Endothelial cell (in vitro differentiated cells): ENCODE data around the gene TEX13B. TPM values are rescaled to one million over a fixed set of nuclear protein-coding genes. Genes with fewer than 3 reads are reported as not detected.
A peak's percentile ranks its signal among the peaks of the same experiment; 100 is the strongest.

Experiments
- DNase-seq: peaks from one replicate; pipeline ENCODE4 v3.0.0; 2021; ENCODE audit warnings: low spot score
- H3K27ac Mint-ChIP-seq: one replicate; pipeline ENCODE4 v1.8.0; 2021; ENCODE audit warnings: mixed read lengths, inconsistent platforms; ENCODE audit not compliant: unreplicated experiment
- H3K27me3 Mint-ChIP-seq: one replicate; pipeline ENCODE4 v1.8.0; 2021; ENCODE audit warnings: mild to moderate bottlenecking, moderate library complexity, mixed read lengths, inconsistent platforms; ENCODE audit not compliant: unreplicated experiment
- H3K36me3 Mint-ChIP-seq: one replicate; pipeline ENCODE4 v1.8.0; 2021; ENCODE audit warnings: mild to moderate bottlenecking, low read depth, mixed read lengths, inconsistent platforms; ENCODE audit not compliant: unreplicated experiment
- H3K4me1 Mint-ChIP-seq: one replicate; pipeline ENCODE4 v1.8.0; 2021; ENCODE audit warnings: mild to moderate bottlenecking, mixed read lengths, inconsistent platforms; ENCODE audit not compliant: unreplicated experiment
- H3K4me3 Mint-ChIP-seq: one replicate; pipeline ENCODE4 v1.8.0; 2021; ENCODE audit warnings: mild to moderate bottlenecking, mixed read lengths, inconsistent platforms; ENCODE audit not compliant: unreplicated experiment
- H3K9me3 Mint-ChIP-seq: one replicate; pipeline ENCODE4 v1.8.0; 2021; ENCODE audit warnings: mixed read lengths, inconsistent platforms; ENCODE audit not compliant: unreplicated experiment
- CTCF ChIP-seq: fragments of 200-600 bp; sonication (generic); IDR thresholded peaks from one replicate; pipeline ENCODE4 v1.5.0; 2021; ENCODE audit warnings: antibody characterized with exemption; ENCODE audit not compliant: unreplicated experiment
- total RNA-seq: library from RNA; stranded (reverse); fragmentation: NEBNext Ultra II Directional; extraction: Animal tissue kit (Norgen Biotek cat#: 25700); gene quantifications from one replicate; pipeline ENCODE4 v1.2.1, GENCODE V29; 2021; ENCODE audit not compliant: unreplicated experiment

Gene TEX13B
- total RNA-seq, 1 donor from 2014 or later, result not detected

- Mint-ChIP-seq H3K36me3 (no peaks in the 10 kb centered on the region), H3K4me3 (peak overlapping the region; percentile 65), H3K27ac (no peak overlapping the region), H3K4me1 (no peaks in the 10 kb centered on the region), H3K27me3 (peaks cover 2% of the 10 kb centered on the region), H3K9me3 (no peaks in the 10 kb centered on the region)
- no peak for DNase-seq
- no peak for TF ChIP-seq CTCF
Observed at GRCh38 chrX:107936434-107936730, 45.8 kb downstream of the TEX13B start.

DNA sequence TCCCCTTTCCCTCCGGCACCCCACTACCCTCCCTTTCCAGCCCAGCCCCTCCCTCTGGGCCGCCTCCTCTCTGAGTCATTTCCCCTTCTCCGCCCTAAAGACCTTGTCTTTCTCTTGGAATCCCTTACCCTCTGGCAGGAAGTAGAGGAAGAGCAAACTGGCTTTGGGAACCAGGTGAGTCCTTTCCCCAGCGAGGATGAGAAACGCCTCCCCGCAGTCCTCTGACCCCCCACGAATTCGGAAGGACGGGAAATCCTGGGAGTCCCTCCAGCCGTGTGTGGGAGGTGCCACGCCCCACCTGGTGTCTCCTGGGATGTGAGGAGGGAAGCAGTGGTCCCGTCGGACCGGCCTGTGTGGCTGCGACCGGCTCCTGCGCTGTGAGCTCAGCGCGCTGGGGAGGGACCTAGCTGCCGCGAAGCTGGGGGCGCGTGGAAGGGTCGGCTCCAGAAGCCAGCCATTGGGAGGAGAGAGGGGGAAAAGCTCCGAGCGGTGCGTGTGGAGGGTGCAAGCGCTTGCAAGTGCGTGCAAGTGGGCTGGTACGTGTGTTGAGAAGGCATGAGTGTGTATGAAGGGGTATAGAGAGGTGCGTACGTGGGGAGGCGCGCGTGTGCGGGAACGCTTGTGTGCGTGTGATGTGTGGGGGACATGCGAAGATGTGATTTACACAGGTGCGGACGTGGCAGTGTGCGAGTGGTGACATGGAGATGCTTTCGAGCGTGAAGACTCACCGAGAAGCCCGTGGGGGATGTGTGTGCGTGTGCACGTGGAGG lies 46.3 kb downstream of the TEX13B start:
- H3K9me3 Mint-ChIP-seq, result no peaks in the 10 kb centered on the region
- no peak overlapping the region for H3K27ac Mint-ChIP-seq
- no peaks in the 10 kb centered on the region for H3K36me3 Mint-ChIP-seq
- no peak for TF ChIP-seq CTCF
- no peak for DNase-seq
- H3K4me3 Mint-ChIP-seq, result peak overlapping the region; percentile 65
- H3K4me1 Mint-ChIP-seq, result no peaks in the 10 kb centered on the region
- H3K27me3 Mint-ChIP-seq, result peaks cover 2% of the 10 kb centered on the region

DNA sequence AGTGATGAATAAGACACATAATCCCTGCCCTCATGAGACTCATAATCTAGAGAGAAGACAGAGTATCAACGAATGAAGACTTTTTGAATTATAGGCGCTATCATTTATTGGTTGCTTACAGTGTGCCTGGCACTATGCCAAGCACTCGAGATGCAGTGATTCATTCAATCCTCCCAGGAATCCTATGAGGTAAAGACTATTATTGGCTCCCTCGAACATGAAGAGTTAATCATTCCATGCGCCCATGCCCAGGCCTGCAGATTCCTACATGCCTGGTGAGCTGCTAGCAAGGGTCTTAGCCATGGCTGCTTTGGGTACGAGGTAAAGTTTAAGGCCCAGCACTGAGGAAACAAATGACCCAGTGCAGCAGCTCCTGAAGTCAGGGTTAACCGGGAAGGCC lies 47.0 kb downstream of the TEX13B start:
- Mint-ChIP-seq H3K36me3 (no peaks in the 10 kb centered on the region), H3K4me3 (no peak overlapping the region), H3K27ac (no peak overlapping the region), H3K27me3 (peaks cover 2% of the 10 kb centered on the region), H3K9me3 (no peaks in the 10 kb centered on the region), H3K4me1 (no peaks in the 10 kb centered on the region)
- DNase-seq, result no peak
- no peak for TF ChIP-seq CTCF

DNA sequence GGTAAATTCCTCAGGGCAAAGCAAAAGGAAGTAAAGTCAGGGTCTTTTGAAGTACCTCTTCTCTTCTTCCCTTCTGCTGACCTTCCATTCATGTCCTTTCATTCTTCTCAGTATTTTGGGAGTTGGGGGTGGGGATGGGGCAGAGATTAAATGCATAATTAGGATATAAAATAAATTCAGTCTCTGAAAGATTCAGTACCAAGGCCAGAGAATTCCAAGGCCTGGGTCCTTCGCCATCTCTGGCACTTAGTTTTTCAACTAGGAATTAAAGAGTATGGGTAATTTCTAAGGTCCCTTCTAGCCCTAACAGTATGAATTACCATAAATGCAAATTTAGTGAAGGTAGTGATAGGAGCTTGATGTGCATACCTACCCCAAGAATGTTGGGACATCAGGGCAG lies 47.9 kb downstream of the TEX13B start:
- Mint-ChIP-seq H3K9me3 (no peaks in the 10 kb centered on the region), H3K36me3 (no peaks in the 10 kb centered on the region), H3K4me3 (no peak overlapping the region), H3K27me3 (peaks cover 2% of the 10 kb centered on the region), H3K27ac (no peak overlapping the region), H3K4me1 (no peaks in the 10 kb centered on the region)
- no peak for DNase-seq
- TF ChIP-seq CTCF, result no peak

Other genes with a start within 250 kb of the TEX13B start
- gene TSC22D3, start 206.6 kb downstream of the TEX13B start, total RNA-seq, result 68.7 TPM
- gene NCBP2L, start 204.6 kb downstream of the TEX13B start, total RNA-seq, result not detected
- gene MID2, start 156.5 kb downstream of the TEX13B start, total RNA-seq, result 7.2 TPM
- gene VSIG1, start 62.7 kb upstream of the TEX13B start, total RNA-seq, result 0.56 TPM
- gene PSMD10, start 109.2 kb upstream of the TEX13B start, total RNA-seq, result 49.2 TPM
- 23.4 TPM for gene ATG4A, start 109.4 kb upstream of the TEX13B start, total RNA-seq